Measurements from ENCODE around the gene SLC41A3.
"Not testable (repeated sequence)": the region's sequence is repeated elsewhere in the genome, so short reads cannot be mapped to it uniquely, and the experiment has no call there.

- TF ChIP-seq CTCF (IDR thresholded peaks at IDR 0.05; ENCODE audit: low read depth, low read length, poor library complexity, severe bottlenecking); EZH2phosphoT487 (IDR thresholded peaks at IDR 0.05; ENCODE audit: borderline replicate concordance, low read length): not testable (repeated sequence)
Measured at GRCh38 chr3:126038791-126039190, 45.1 kb downstream of the SLC41A3 start.

Measured in DOHH2 (cell line).